Endothelial cell of umbilical vein (primary cell): ENCODE results near the gene TRIM46. TPM values are rescaled to one million over a fixed set of nuclear protein-coding genes. Genes with fewer than 3 reads are reported as not detected.

Experiments
- BruUV-seq: library from RNA; stranded (reverse); fragments of 400-500 nt; replicated peaks from 2 replicates; lab custom pipeline; 2021; lab: Mats Ljungman, UMichigan
- CTCF ChIA-PET: fragments of 300-600, 350-600 bp; sonication (Branson Sonifier 250); formaldehyde crosslinking; loops from one replicate; lab custom pipeline; 2021; ENCODE audit warnings: antibody characterized with exemption, inconsistent platforms; lab: Charles Lee
- POLR2A ChIA-PET: fragments of 300-600, 350-600 bp; sonication (Branson Sonifier 250); formaldehyde crosslinking; loops from one replicate; lab custom pipeline; 2021; ENCODE audit warnings: antibody characterized with exemption, inconsistent platforms; lab: Charles Lee
- DNase-seq: peaks from one replicate; pipeline ENCODE4 v3.0.0-alpha.2; 2011; ENCODE audit warnings: low read depth, low spot score
- FAIRE-seq: peaks from 2 replicates; lab custom pipeline; 2011; peaks lifted over from hg19 to GRCh38; lab: Jason Lieb, UNC
- H2AFZ ChIP-seq: 2 replicates; pipeline ENCODE4 v1.6.0; 2012; ENCODE audit warnings: low read depth, low read length, control low read depth, inconsistent platforms
- H3K27ac ChIP-seq: 2 replicates; pipeline ENCODE4 v1.5.1; 2011; ENCODE audit warnings: low read depth, mild to moderate bottlenecking, control low read depth, low read length, moderate library complexity; ENCODE audit not compliant: insufficient read depth
- H3K27me3 ChIP-seq, 2 experiments: 2 replicates each; pipeline versions ENCODE4 v1.6.0 to v1.6.1; 2011; ENCODE audit warnings: low read length in 2 of 2, mixed read lengths in 1 of 2; ENCODE audit not compliant: control insufficient read depth in 2 of 2, insufficient read depth in 2 of 2
- H3K36me3 ChIP-seq, 2 experiments: 2 replicates in 1 of 2; 3 replicates in 1 of 2; pipeline ENCODE4 v1.5.1; 2011; ENCODE audit warnings: low read length in 2 of 2, mild to moderate bottlenecking in 1 of 2, moderate library complexity in 1 of 2; ENCODE audit not compliant: control insufficient read depth in 2 of 2, insufficient read depth in 2 of 2; ENCODE audit errors: extremely low read depth in 1 of 2
- H3K4me1 ChIP-seq: 3 replicates; pipeline ENCODE4 v1.5.1; 2011; ENCODE audit warnings: mild to moderate bottlenecking, low read length; ENCODE audit not compliant: control insufficient read depth, insufficient read depth; ENCODE audit errors: extremely low read depth
- H3K4me2 ChIP-seq: 2 replicates; pipeline ENCODE4 v1.6.1; 2011; ENCODE audit warnings: low read length, control low read depth, mixed read lengths; ENCODE audit not compliant: insufficient read depth
- H3K4me3 ChIP-seq, 3 experiments: fragments of 200-600 bp in 1 of 3; sonication (generic), shearing (Covaris generic) in 1 of 3; replicated peaks in 1 of 3; 2 replicates each; pipeline ENCODE4 v1.5.1; 2011 to 2016; ENCODE audit warnings: control low read depth in 3 of 3, low read length in 3 of 3, mild to moderate bottlenecking in 2 of 3, inconsistent platforms in 1 of 3, low read depth in 1 of 3, moderate library complexity in 1 of 3; ENCODE audit not compliant: insufficient read depth in 1 of 3
- H3K79me2 ChIP-seq: 2 replicates; pipeline ENCODE4 v1.6.0; 2012; ENCODE audit warnings: low read length, inconsistent platforms; ENCODE audit not compliant: control insufficient read depth, insufficient read depth
- H3K9ac ChIP-seq: replicated peaks from 2 replicates; pipeline ENCODE3; 2011; ENCODE audit warnings: low read length, control low read depth; ENCODE audit not compliant: insufficient read depth; ENCODE audit errors: extremely low read depth
- H3K9me1 ChIP-seq: replicated peaks from 3 replicates; pipeline ENCODE4 v1.6.0; 2011; ENCODE audit warnings: mild to moderate bottlenecking, low read length; ENCODE audit not compliant: control insufficient read depth, insufficient read depth; ENCODE audit errors: extremely low read depth
- H3K9me3 ChIP-seq: replicated peaks from 2 replicates; pipeline ENCODE4 v1.5.1; 2012; ENCODE audit warnings: low read length, inconsistent platforms; ENCODE audit not compliant: control insufficient read depth, insufficient read depth
- H4K20me1 ChIP-seq: replicated peaks from 2 replicates; pipeline ENCODE3; 2011; ENCODE audit warnings: mild to moderate bottlenecking, low read length; ENCODE audit not compliant: control insufficient read depth, insufficient read depth; ENCODE audit errors: extremely low read depth
- CTCF ChIP-seq, 2 donors: IDR thresholded peaks; 1 replicate in 1 of 2; 2 replicates in 1 of 2; pipeline ENCODE4 v1.5.1; 2011; ENCODE audit warnings: low read length in 2 of 2, mild to moderate bottlenecking in 2 of 2, moderate library complexity in 2 of 2, control low read depth in 1 of 2, inconsistent platforms in 1 of 2, low read depth in 1 of 2; ENCODE audit not compliant: insufficient read depth in 1 of 2; ENCODE audit errors: extremely low read depth in 1 of 2
- EZH2 ChIP-seq: IDR thresholded peaks from 2 replicates; pipeline ENCODE4 v1.6.1; 2012; ENCODE audit warnings: borderline replicate concordance, low read depth, mild to moderate bottlenecking, moderate library complexity, low read length, inconsistent platforms; ENCODE audit not compliant: severe bottlenecking
- FOS ChIP-seq: IDR thresholded peaks from 2 replicates; pipeline ENCODE4 v1.6.1; 2011; ENCODE audit warnings: mild to moderate bottlenecking, low read length, moderate library complexity, borderline replicate concordance; ENCODE audit not compliant: insufficient read depth
- GATA2 ChIP-seq: IDR thresholded peaks from 2 replicates; pipeline ENCODE4 v1.7.0; 2011; ENCODE audit warnings: low read depth, mild to moderate bottlenecking, moderate library complexity, mixed read lengths, low read length; ENCODE audit not compliant: insufficient read length, insufficient read depth
- JUN ChIP-seq: IDR thresholded peaks from 2 replicates; pipeline ENCODE4 v1.6.1; 2011; ENCODE audit warnings: borderline replicate concordance, low read depth; ENCODE audit not compliant: insufficient read length, insufficient read depth
- MAX ChIP-seq: IDR thresholded peaks from 2 replicates; pipeline ENCODE4 v1.6.1; 2011; ENCODE audit not compliant: insufficient read depth, insufficient read length
- MYC ChIP-seq: IDR thresholded peaks from one replicate; pipeline ENCODE4 v1.6.1; 2011; ENCODE audit warnings: mild to moderate bottlenecking, low read depth, low read length
- POLR2A ChIP-seq: IDR thresholded peaks from 2 replicates; pipeline ENCODE4 v1.6.1; 2012; ENCODE audit warnings: low read depth, mild to moderate bottlenecking, control low read depth, low read length
- POLR2AphosphoS5 ChIP-seq: IDR thresholded peaks from 2 replicates; pipeline ENCODE4 v1.6.1; 2012; ENCODE audit warnings: low read depth, mild to moderate bottlenecking, control low read depth, low read length, moderate library complexity; ENCODE audit not compliant: insufficient read depth
- dilution Hi-C: fragments of 300-500 bp; cut with MboI; formaldehyde crosslinking; loops from one replicate; pipeline ENCODE4 v1.15.0; 2019; ENCODE audit warnings: low sequenced_read_pairs; ENCODE audit not compliant: extremely low pct_ligation_motif_present
- intact Hi-C: fragments of 100-400 bp; cut with micrococcal nuclease; formaldehyde crosslinking; loops from one replicate; pipeline ENCODE4 v1.10.0; 2022
- polyA plus RNA-seq, 4 experiments: library from polyadenylated mRNA; depleted of rRNA in 3 of 4; stranded (reverse) in 3 of 4; unstranded in 1 of 4; fragments of >200 nt; gene quantifications; 2 replicates each; pipeline versions ENCODE4 v1.2.1 to v1.2.3, GENCODE V29; 2011 to 2012; ENCODE audit warnings: missing spikeins in 1 of 4
- total RNA-seq: library from RNA; stranded (reverse); gene quantifications from 2 replicates; pipeline ENCODE4 v1.2.3, GENCODE V29; 2021

The TRIM46 gene
- total and polyA plus RNA-seq, 2 donors (not counting 3 experiments of a cell fraction or from before 2014, with no cell fraction given) = 9.5 to 10.0 TPM

GRCh38 chr1:155179112-155180031 is 5.7 kb downstream of the TRIM46 start:
- Histone ChIP-seq H3K9ac (no peak overlapping the region), H3K4me2 (no peak overlapping the region), H3K27ac (no peak overlapping the region), H3K79me2 (no peaks in the 10 kb centered on the region), H4K20me1 (no peaks in the 10 kb centered on the region), H3K4me1 (no peaks in the 10 kb centered on the region), H3K36me3 (peaks cover 4 to 26% of the 10 kb centered on the region in 2 experiments), H3K9me1 (no peaks in the 10 kb centered on the region), H3K4me3 (no peak overlapping the region), H3K9me3 (no peaks in the 10 kb centered on the region), H3K27me3 (no peaks in the 10 kb centered on the region), H2AFZ (no peak overlapping the region)
- FAIRE-seq (no peak), DNase-seq (no peak)
- intact Hi-C loops (no loop called here), dilution Hi-C loops (no loop called here)
- no TSS peak for BruUV-seq
- ChIA-PET POLR2A (no interaction called here), CTCF (no interaction called here)
- TF ChIP-seq POLR2A (no peak), POLR2AphosphoS5 (no peak), MAX (no peak), MYC (no peak), JUN (no peak), FOS (no peak), GATA2 (no peak), EZH2 (no peak), CTCF (IDR thresholded peaks at IDR 0.05; ENCODE audit: extremely low read depth in 1 of 2, insufficient read depth in 1 of 2, low read depth in 1 of 2, low read length in 2 of 2) (no peak)
